NCI-H2196 treated with DMSO at 0.1 percent for 48 hours (cell line): ENCODE data around the gene DLL4.
A peak's percentile ranks its signal among the peaks of the same experiment; 100 is the strongest.

ENCODE experiments used
- DNase-seq: peaks from one replicate; lab custom pipeline; 2025; ENCODE audit not compliant: unreplicated experiment; lab: John Stamatoyannopoulos, UW

DLL4 gene

DNA sequence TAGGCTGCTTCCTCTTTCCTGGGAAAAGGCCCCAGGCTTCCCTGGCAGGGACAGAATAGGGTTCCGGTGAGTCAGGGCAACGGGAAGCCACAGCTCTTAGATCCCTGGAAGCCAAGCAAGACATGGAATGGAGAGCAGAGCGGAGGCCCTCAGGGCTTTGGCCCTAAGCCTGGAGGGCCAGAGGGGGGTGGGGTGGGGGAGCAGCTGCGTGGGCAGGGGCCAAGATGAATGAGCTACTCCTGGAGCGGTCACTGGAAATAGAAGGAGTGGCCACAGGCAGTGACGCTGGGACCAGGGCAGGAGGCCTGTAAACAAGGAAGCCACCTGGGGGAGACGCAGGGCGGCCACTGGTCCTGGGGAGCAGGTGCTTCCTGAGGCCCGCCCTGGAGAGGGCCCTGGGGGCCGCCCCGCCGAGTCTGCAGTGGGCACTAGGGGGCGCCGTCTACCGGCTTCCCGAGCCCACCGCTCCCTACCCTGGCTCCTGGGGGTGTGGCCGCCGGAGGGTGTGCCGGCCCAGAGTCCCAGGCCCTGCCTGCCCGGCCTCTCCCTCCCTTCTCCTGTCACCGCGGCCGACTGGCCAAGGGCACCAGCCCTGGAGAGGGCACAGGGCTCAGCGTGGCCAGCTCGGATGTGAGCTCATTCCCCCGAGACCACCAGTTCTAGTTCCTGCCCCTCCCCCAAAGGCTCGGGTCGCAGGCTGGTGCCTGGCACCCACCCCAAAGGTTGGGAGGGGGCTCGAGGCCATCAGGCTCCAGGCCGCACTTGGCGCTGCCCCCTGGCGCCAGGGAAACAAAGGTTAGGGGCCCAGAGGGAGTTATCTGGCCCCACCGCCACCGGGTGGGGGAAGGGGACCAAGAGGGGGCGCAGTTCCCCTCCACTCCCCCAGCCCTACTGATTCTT is 22.8 kb upstream of the DLL4 start:
- peak; percentile 85 for DNase-seq

DNA sequence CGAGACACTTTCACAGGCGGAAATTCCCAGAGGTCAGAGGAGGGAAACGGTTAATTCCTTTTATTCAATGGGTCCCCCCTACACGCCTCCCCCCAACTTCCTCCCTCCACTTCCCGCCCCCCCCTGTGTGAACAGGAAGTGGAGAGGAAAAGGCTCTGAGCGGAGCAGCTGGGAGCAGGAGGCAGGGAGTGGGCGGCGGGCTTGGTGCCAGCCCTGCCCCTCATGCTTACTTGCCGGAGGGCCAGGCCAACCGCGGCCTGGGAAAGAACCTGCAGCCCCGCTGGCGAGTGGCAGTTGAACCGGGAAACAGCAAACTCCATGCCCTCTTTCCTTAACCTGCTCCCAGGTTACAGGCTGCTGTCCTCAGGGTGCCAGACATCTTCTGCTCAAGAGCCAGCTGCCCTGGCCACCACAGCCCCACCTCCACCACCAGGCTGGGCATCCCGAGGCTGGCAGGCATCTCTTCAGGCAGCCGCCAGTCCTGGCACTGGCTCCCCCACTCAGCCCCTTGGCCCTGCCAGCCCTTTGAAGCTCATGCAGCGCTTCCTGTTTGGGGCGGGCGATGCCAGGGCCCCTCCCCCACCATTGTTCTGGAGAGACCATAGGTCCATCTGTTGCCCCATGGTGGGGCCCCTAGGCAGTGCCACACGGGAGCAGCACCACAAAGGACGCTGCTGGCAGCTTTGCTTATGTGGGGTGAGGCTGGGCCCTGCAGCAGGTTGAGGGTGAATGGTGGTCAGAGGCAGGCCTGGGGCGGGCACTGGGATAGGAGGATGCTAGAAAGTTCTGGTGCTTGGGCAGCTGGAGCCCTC is 21.9 kb upstream of the DLL4 start:
- DNase-seq: peak; percentile 71

DNA sequence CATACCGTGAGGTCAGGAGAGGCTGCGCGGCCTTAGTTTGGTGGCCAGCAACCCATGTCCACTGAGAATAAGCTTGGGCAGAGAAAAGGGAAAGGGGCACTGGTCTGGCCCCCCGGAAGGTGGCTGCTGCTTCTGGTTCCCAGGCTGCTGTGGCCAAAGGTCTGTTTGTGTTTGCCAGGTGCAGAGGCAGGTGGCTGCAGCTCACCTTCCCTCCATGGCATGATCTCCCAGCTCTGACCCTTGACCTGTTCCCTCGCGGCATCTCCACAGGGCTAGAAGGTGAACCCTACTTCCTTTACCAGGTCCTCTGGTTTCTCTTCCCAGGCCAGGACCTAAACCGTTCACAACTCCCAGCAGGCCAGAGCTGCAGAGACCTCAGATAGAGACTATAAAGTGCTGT is 21.0 kb upstream of the DLL4 start:
- no peak for DNase-seq

DNA sequence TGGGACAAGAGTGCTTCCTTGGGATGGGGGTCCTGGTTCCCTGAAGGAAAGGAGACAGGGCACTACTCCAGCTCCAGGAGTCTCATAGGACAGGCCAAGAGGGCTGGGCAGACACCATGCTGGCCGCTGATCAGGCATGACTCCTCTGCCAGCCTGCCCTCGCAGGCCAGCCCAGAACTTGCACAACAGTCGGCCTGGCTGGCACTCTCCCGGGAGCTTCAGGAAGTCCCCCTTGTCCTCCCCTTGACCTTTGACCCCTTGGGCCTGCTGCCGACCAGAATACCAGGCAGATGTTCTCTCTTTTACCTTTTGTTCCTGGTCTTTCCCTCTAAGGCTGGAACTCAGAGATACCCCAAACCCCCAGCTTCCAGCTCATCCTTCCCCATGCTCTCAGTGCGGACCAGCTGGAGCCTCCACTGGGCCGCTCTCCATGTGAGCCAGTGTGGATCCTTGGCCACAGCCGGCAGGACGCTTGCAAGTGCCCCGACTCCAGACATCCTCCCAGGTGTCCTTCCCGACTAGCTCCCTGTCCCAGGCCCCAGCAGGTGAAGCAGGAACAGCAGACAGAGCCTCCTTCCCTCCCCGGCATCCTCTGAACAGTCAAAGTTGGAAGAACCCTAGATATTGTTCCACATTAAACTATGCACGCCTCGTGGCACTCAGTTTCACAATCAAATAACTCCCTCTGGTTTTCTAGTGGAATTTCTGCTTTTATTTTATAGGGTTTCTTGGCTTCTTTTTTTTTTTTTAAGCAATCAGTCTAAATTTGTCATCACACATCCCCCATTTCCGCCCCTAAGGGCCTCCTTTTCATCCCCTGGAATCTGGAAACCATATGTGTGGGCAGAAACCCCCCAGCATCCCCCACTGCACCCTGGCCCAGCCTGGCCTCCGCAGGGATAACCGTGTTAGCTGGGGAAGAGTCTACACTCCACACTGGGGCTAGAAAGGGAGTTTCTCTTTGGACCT is 19.2 kb upstream of the DLL4 start:
- DNase-seq: no peak

DNA sequence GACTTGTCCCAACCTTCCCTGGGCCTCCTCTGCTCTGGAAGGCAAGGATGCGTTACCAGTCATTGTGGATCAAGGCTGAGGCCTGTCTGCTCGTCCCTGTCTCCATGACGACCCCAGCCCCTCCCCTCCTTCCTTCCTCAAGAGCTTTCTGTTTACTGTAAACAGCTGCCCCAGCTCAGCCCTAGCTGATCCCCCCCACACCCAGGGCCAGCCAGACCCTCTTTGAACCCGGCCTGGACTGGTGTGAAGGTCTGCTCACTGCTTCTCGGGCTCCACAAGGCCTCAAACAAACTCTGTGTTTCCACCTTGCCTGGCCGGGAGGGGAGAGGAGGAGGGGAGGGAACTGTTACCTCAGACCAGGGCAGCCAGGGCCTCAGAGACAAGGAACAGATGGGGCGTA is 18.0 kb upstream of the DLL4 start:
- no peak for DNase-seq

DNA sequence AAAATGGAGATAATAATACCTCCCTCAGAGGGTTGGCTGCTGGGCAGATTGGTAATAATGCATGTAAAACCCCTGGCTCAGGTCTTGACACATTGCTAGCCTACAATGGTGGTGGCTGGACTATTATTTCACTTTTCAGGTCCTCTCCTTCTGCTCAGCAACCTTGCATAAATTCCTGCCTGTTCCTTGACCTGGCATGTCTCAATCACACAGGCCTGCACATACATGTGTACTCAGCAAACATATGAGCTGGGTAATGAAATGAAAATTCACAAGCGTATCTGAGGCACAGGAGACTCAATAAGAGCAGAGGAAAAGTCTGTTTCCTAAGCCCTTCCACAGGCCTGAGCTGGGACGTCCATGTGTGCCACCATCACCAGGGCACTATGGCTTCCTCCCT is 17.4 kb upstream of the DLL4 start:
- DNase-seq: no peak

DNA sequence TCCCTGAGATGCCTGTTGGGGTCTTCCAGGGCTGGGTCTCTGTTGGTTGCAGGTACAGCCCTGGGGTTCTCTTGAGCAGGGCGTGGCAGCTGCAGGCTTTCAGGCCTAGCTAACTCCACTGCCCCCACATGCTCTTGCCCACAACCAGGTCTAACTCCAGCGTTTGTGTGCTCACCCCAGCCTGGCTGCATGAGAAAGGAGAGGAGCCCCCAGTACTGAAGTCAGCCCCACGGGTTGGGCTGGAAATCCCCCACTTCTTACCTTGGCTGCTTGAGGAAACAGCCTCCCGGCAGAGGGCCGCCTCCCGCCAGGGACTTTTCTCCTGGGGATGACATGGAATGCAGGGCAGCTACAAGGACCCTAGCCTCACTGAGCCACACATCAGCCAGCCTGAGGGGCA is 16.7 kb upstream of the DLL4 start:
- DNase-seq: no peak

DNA sequence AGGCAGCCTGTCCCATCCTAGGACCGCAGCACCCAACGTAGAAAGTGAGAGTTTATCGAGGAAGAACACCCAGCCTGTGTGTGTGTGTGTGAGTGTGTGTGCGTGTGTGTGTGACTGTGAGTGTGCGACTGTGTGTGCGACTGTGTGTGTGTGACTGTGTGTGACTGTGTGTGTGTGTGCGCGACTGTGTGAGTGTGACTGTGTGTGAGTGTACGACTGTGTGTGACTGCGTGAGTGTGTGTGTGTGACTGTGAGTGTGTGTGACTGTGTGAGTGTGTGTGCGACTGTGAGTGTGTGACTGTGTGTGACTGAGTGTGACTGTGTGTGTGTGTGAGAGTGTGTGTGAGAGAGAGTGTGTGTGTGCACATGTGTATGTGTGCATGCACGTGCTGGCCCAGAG is 15.1 kb upstream of the DLL4 start:
- no peak for DNase-seq

DNA sequence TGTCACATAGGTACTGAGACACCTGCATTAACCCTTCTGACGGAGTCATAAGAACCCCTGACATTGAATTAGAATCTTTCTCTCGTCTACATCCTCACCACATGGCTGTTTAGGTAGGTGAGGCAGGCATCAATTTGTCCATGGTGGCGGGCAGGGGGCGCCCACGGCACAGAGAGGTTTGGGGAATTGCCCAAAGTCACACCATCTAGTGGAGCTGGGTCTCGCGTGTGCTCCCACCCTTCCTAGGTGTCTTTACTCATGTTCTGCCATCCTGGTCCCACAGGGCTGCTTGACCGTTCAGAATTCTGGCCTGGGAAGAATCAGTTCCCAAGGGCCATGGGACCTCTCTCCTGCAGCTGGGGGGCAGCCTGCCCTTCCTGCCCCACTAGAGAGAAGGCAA is 14.7 kb upstream of the DLL4 start:
- DNase-seq: no peak

DNA sequence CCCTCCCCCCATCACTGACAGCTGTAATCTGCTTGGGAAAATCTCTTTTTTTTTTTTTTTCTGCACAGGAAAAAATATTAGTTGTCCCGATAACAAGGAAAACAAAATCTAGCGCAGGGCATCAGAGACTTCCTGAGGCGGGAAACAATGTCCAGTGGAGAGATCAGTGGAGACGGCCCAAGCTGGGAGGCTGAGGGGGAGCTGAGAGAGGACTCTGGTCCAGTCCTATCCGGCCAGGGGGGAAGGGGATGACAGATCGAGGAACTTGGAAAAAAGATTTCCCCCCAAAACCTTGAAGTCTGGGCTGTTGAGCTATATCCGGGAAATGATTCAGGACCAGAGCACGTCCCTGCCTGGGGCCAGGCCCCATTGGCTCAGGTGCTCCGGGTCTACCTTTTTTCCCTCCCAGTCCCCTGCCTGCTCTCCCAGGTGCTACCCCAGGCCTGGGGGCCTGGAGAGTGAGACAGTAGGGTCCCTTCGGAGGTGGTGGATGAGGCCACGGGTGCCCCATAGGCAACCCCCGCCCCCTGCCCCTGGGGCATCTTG is 14.0 kb upstream of the DLL4 start:
- no peak for DNase-seq

DNA sequence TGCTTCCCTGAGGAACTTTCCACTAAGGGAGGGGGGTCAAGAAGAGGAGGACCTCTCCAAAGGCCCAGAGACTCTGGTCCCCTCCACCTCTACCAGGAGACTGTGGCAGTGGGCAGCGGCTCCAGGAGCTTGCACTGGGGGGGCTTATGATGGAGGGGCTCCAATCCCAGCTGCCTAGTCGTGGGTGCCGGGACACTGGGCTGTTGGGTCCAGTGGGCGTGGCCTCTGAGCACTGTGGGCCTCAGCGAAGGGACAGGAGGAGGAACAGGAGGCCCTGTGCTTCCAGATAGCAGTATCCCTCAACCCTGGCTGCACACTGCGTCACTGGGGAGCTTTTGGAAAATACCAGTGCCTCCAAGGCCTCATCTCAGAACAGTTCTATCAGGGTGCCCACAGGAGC is 13.5 kb upstream of the DLL4 start:
- DNase-seq: no peak

DNA sequence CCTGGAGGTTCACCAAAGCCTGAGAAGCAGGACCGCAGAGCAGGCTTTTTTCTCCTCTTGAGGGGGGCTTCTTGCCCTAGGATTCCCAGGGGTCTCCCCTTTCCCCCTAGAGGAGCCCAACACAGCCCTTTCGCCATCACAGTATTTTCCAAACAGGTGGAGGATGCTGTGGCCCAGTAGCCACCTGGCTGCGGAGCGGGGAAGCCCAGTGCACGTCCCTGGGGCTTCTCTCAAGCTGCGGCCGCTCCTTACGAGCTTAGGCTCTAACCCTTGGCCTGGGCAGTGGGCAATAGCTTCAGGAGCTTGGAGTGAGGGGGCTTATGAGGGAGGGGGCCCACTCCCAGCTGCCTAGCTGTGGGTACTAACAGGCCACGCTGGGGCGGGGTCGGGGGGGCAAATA is 11.6 kb upstream of the DLL4 start:
- no peak for DNase-seq

DNA sequence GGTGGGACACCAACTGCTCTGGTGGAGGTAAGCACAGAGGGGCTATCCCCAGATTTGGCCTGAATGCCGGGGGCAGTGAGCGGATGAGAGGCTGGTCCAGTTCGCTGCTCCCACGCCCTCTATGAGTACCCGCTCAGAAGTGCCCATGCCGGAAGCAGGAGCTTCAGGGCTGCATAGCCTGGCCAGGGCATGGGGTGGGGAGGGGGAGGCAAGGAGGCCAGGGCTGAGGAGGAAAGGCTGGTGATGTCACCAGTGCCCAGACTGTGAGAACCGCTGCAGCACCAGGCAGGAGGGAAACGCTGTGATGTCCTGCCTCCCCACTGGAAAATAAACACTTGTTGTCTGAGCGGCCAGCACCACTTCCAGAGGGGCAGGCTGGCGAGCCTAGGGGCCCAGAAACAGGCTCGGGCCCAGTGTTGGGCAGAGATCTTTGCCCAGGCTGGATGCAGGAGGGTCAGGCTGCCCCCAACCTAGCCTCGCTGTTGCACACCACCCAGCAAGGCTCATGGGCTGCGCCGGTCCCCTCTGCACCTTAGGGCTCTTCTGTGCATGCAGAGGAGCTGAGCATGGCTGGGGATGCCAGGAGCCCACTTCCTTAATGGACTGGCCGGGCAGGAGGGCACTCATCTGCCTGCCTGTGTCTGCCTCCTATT is 10.9 kb upstream of the DLL4 start:
- no peak for DNase-seq

DNA sequence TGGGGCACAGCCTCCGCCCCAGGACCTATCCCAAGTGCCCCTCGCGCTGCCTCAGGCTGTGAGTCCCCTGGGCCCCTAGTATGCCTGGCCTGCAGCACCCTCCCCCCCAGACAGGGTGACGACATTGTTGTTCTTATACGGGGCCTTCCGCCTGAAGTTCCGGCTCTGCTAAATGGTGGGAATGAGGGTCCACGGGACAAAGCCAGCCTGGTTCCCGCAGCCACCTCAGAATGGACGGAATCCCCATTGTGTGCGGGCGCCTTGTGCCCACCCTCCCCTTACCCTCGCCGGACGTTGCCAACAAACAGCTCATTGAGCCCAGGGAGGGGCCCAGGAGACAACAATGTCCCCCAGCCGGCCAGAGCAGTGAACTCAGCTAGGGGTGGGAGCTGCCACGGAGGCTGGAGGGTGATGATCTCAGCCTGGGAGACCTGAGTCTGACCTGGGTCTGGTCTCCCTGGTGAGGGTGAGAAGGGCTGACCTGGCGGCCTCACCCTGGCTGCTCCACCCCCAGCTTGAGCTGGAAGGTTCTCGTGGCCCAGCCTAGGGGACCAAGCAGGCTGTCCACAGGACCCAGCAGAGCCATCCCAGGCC is 10.2 kb upstream of the DLL4 start:
- DNase-seq: no peak

DNA sequence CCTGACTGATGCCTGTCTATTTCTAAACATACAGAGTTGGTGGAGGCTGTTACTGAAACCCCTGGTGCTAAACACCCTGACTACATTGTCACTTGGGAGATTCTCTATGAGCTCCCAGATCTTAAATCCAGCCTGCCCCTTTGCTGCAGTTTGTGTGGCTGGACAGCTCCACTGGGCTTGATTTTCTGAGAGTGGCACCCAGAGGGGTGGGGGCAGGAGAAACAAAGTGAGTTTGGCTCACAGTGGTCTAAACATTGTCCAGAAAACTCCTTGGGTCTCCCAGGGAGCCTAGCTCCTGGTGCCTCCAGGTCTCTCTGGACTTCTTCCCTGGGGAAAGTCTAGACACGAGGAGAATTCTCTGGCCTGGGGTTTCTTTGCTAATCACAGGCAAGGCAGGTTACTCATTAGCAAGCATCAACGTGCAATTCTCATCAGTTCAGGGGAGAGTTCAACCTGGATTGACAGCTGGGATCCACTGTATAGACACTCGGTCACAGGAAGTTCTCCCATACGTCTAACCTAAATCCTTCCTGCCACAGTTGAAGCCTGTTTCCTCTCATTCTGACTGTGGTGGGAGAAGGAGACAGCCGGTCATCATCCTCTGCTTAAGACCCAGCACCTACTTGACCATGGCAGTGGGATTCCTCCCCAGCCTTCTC is 7.1 kb upstream of the DLL4 start:
- no peak for DNase-seq

DNA sequence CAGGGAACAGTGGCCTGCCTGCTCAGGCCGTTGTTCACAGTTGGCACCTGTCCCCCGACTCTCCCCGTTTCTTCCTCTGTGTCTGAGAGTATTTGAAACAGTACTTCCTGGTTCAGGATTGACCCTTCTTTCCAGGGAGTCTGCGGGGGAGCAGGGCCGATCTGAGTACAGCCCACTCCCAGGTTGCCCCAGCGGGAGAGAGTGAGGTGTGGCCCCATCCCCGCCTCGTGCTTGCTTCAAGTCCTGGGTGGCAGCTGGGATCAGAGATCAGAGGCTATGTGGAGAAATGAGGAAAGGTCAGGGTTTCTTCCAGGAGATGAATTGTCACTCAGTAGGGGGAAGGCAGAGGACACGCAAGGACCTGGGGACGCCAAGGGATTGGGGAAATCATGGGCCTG is 6.5 kb upstream of the DLL4 start:
- no peak for DNase-seq

DNA sequence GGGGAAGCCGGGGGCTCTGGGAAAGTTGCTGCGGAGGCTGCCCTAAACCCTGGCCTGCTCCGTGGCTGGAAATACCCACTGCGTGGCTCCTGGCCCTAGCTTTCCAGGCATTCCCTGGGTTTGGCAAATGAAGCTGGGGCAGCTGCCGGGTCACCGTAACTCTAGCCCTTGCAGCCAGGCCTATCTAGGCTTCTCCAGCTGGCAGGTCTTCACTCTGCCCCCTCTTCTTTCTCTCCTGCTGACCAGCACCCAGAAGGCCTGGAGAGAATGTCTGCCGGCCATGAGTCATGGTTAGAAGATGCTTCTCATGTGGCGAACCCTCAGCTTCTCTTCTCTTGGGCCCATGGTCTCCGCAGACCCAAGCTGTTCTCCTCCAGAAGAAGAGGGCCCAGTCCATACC is 5.6 kb upstream of the DLL4 start:
- DNase-seq: no peak

DNA sequence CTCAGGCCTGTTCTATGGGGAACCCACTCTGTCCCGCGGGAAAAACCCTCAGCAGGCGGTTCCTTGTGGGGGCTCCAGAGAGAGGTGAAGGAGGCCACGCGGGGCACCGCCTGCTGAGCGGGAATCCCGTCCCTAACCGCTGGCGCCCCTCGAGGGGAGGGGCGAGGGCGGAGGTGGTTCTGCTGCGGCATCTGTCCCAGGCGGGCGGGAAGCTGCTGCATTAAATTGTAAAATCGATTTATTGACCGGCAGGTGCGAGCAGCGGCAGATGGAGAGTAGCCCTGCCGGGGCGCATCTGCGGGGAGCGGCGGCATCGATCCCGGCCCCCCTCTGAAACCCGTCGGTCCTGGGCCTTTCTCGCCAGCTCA is 3.7 kb upstream of the DLL4 start:
- no peak for DNase-seq

DNA sequence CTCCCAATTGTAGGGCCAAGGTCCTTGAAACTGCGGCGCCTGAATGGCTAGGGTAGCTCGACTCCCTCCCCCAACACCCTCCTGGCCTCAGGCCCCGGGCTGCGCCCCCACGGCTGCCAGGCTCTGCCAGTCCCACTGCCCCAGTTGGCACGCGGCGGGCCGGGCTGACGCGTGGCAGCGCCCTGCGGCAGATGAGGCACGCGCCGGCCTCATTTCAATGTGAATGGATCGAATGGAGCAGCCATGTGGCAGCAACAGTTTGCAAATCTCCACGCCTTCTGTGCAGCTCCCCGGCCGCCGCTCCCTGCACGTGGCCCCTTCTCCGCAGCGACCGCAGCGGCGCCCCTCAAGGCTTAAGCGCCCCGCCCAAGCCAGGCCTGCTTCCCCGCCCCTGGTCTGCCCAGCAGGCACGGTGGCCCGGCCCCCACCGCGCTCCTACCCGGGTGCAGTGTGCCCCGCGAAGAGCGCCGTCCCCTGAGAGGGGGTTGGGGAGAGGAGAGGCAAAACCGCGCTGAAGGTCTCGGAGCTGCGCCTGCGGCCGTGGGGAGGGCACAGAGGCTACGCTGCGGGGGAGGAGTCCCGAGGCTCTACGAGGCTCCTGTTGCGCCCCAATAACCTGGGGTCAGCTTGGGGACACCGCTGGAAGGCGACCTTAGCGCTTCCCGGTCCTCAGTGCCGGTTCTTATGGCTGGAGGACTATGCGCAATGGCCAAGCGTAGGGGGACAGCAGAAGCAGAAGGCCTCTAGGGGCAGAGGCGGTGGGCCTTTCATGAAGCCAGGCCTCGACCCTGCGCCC is 3.1 kb upstream of the DLL4 start:
- no peak for DNase-seq
